HL-60 (cell line): ENCODE measurements around the gene ZNF600.
"Not testable (repeated sequence)": the region's sequence is repeated elsewhere in the genome, so short reads cannot be mapped to it uniquely, and the experiment has no call there.

ENCODE experiments used
- CTCF ChIP-seq: IDR thresholded peaks from one replicate; pipeline ENCODE4 v1.5.1; 2011; ENCODE audit warnings: low read length, control low read depth, inconsistent platforms; ENCODE audit not compliant: insufficient read depth
- GABPA ChIP-seq: IDR thresholded peaks from 2 replicates; pipeline ENCODE4 v1.6.1; 2012; ENCODE audit warnings: low read depth
- POLR2AphosphoS5 ChIP-seq: IDR thresholded peaks from 2 replicates; pipeline ENCODE4 v1.6.1; 2012; ENCODE audit warnings: low read depth
- REST ChIP-seq: IDR thresholded peaks from 2 replicates; pipeline ENCODE4 v1.6.1; 2012; ENCODE audit warnings: low read depth; ENCODE audit not compliant: insufficient replicate concordance
- SPI1 ChIP-seq: IDR thresholded peaks from 2 replicates; pipeline ENCODE4 v1.6.1; 2012; ENCODE audit warnings: low read depth, mild to moderate bottlenecking, borderline replicate concordance

- TF ChIP-seq CTCF, GABPA, POLR2AphosphoS5, REST, SPI1: not testable (repeated sequence)
Measured at GRCh38 chr19:52834289-52834688, 47.7 kb upstream of the ZNF600 start.
